Measurements from ENCODE around the gene DPY19L1. TPM values are rescaled to one million over a fixed set of nuclear protein-coding genes. Genes with fewer than 3 reads are reported as not detected.
"Not testable (repeated sequence)": the region's sequence is repeated elsewhere in the genome, so short reads cannot be mapped to it uniquely, and the experiment has no call there.

The DPY19L1 gene
- total RNA-seq (1 to 10 TPM; 2.3 to 8.6 (median 5.0) TPM), polyA plus RNA-seq (1 to 10 TPM; 2.4 to 4.6 (median 3.6) TPM)
- long read RNA-seq, donor 1, full-length matches to known transcripts = 1 of 4 reads
- long read RNA-seq, donor 1, partial matches to known transcripts = 0 of 4 reads
- long read RNA-seq, donor 1, other reads (novel, unspliced or antisense) = 3 of 4 reads
- long read RNA-seq, donor 2, full-length matches to known transcripts = 5 of 6 reads
- long read RNA-seq, donor 2, partial matches to known transcripts = 0 of 6 reads
- long read RNA-seq, donor 2, other reads (novel, unspliced or antisense) = 1 of 6 reads

DNA sequence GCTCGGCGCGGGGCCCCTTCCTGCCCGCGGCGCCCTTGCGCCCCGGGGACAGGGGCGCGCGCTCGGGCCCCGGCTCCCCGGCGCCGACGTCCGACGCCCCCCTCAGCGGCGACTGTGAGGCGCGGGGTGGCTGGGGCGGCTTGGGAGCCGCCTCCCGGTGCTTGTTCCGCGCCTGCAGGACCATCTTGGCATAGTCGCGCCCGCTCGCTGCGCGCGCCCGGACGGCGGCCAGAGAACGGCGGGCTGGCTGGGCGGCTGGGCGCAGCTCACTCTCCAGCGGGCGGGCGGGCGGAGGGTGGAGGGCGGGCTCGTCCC lies at the start of gene DPY19L1:
Gene DPY19L1 (minus strand): TSS at position 275 of the 315 bp plus-strand sequence. CDS start 91 bp downstream, at position 184.
- peak within 1 kb of the TSS; percentile 80 for H3K4me3 ChIP-seq
- ATAC-seq = no peak
- peak within 1 kb of the TSS; percentile 85 for H3K27ac ChIP-seq
- TF ChIP-seq, protein P1, sequence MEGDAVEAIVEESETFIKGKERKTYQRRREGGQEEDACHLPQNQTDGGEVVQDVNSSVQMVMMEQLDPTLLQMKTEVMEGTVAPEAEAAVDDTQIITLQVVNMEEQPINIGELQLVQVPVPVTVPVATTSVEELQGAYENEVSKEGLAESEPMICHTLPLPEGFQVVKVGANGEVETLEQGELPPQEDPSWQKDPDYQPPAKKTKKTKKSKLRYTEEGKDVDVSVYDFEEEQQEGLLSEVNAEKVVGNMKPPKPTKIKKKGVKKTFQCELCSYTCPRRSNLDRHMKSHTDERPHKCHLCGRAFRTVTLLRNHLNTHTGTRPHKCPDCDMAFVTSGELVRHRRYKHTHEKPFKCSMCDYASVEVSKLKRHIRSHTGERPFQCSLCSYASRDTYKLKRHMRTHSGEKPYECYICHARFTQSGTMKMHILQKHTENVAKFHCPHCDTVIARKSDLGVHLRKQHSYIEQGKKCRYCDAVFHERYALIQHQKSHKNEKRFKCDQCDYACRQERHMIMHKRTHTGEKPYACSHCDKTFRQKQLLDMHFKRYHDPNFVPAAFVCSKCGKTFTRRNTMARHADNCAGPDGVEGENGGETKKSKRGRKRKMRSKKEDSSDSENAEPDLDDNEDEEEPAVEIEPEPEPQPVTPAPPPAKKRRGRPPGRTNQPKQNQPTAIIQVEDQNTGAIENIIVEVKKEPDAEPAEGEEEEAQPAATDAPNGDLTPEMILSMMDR (IDR thresholded peaks at IDR 0.05) = no peak
- 0 to 1% (median 0%) methylated on average over 25 to 48 of the region's 48 CpGs for WGBS, 3 donors
- no peak for DNase-seq
- peaks cover 17% of the 10 kb centered on the region for H3K4me1 ChIP-seq
- no peaks in the 10 kb centered on the region for H3K36me3 ChIP-seq (ENCODE audit: insufficient read depth in 1 of 2, low read depth in 1 of 2)
- H3K27me3 ChIP-seq (ENCODE audit: insufficient read depth in 3 of 3, low read length in 2 of 3) = no peaks in the 10 kb centered on the region
- intact Hi-C loops (cut with DNase I) = loop anchor here in 1 of 2 donors (10.0 kb wide), 1 partner anchor 212 kb away; no protein-coding TSS in a partner anchor
- no peaks in the 10 kb centered on the region for H3K9me3 ChIP-seq

DNA sequence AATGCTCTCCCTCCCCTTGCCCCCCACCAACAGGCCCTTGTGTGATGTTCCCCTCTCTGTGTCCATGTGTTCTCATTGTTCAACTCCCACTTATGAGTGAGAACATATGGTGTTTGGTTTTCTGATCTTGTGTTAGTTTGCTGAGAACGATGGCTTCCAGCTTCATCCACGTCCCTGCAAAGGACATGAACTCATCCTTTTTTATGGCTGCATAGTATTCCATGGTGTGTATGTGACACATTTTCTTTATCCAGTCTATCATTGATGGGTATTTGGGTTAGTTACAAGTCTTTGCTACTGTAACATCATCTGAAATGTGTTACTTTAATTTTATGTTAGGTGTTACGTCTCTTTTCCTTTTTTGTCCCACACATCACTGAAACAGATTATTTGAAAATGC lies 42.2 kb upstream of the DPY19L1 start:
- H3K27ac ChIP-seq; H3K4me3 ChIP-seq; ATAC-seq; H3K4me1 ChIP-seq; intact Hi-C loops (cut with DNase I); H3K36me3 ChIP-seq (ENCODE audit: insufficient read depth in 1 of 2, low read depth in 1 of 2); DNase-seq; H3K9me3 ChIP-seq; H3K27me3 ChIP-seq (ENCODE audit: insufficient read depth in 3 of 3, low read length in 2 of 3): not testable (repeated sequence)
- 64 to 86% (median 84%) methylated on average over 3 of the region's 3 CpGs for WGBS, 3 donors

DNA sequence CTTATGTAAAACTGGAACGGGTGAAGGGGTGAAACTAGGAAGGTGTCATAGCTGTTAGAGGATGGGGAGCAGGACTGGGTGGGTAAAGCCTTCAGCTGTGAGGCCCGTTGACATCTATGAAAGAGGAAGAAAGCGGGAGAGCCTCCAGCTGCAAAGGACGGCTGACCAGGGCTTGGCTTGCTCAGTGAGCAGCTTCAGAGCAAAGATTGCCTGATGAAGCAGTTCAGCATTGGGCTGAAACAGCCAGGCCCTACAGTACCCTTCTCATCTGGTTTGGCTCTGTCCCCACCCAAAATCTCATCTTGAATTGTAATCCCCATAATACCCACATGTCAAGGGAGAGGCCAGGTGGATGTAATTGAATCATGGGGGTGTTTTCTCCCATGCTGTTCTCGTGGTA lies 36.7 kb upstream of the DPY19L1 start:
- intact Hi-C loops (cut with DNase I); H3K9me3 ChIP-seq; DNase-seq; ATAC-seq; H3K4me1 ChIP-seq; H3K27ac ChIP-seq; H3K36me3 ChIP-seq (ENCODE audit: insufficient read depth in 1 of 2, low read depth in 1 of 2); H3K4me3 ChIP-seq; H3K27me3 ChIP-seq (ENCODE audit: insufficient read depth in 3 of 3, low read length in 2 of 3): not testable (repeated sequence)
- 38 to 53% (median 45%) methylated on average over 5 of the region's 5 CpGs for WGBS, 3 donors

DNA sequence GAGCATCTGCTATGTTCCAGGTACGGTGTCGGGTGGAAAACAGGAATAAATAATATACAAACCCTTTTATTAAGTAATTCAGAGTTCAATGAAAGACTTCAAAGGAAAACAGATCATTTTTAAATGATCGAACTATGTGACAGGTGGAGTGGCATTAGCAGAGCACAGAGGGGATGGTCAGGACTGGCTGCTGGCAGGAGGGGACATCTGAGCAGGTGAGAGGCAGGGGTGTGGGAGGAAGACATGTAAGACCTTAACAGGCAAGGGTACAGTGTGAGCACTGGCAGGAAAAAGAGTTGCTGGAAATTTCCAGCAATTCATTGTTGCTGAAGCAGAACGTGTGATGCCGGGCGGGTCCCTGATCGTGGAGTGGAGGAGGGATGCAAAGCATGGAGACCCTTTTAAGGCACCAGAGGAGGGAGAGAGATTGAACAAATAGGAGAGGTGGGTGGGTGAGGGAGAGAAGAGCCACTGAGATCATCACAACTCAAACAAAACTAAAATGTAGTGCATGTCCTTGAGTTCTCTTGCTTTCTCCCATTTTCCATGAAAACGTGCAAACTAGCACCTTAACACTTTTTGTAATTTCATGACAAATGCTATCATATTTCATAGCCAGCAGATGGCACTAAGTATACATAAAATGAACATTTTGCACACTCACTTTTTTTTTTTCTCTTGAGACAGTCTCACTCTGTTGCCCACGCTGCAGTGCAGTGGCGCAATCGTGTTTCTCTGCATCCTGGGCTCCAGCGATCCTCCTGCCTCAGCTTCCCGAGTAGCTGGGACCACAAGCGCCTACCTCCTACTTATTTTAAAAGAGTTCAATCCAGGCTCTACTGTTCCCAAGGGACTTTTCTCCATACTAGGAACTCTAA lies 35.9 kb upstream of the DPY19L1 start:
- H3K27ac ChIP-seq; H3K4me3 ChIP-seq; H3K4me1 ChIP-seq; intact Hi-C loops (cut with DNase I); ATAC-seq; DNase-seq; H3K36me3 ChIP-seq (ENCODE audit: insufficient read depth in 1 of 2, low read depth in 1 of 2); H3K9me3 ChIP-seq; H3K27me3 ChIP-seq (ENCODE audit: insufficient read depth in 3 of 3, low read length in 2 of 3): not testable (repeated sequence)
- WGBS, 3 donors = 31 to 41% (median 31%) methylated on average over 14 of the region's 14 CpGs

DNA sequence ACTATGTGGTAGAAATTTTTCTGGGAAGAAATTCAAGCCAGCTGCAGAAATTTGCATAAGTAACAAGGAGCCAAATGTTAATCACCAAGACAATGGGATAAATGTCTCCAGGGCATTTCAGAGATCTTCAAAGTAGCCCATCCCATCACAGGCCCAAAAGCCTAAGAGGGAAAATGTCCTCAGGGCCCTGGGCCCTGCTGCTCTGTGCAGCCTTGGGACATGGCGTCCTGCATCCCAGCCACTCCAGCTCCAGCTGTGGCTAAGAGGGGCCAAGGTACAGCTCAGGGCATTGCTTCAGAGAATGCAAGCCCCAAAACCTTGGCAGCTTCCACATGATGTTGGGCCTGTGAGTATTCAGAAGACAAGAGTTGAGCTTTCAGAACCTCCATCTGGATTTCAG lies 31.8 kb upstream of the DPY19L1 start:
- ATAC-seq; intact Hi-C loops (cut with DNase I); H3K36me3 ChIP-seq (ENCODE audit: insufficient read depth in 1 of 2, low read depth in 1 of 2); H3K4me3 ChIP-seq; H3K9me3 ChIP-seq; H3K27me3 ChIP-seq (ENCODE audit: insufficient read depth in 3 of 3, low read length in 2 of 3); H3K27ac ChIP-seq; H3K4me1 ChIP-seq; DNase-seq: not testable (repeated sequence)
- WGBS, 3 donors = 63 to 94% (median 74%) methylated on average over 1 of the region's 1 CpG

DNA sequence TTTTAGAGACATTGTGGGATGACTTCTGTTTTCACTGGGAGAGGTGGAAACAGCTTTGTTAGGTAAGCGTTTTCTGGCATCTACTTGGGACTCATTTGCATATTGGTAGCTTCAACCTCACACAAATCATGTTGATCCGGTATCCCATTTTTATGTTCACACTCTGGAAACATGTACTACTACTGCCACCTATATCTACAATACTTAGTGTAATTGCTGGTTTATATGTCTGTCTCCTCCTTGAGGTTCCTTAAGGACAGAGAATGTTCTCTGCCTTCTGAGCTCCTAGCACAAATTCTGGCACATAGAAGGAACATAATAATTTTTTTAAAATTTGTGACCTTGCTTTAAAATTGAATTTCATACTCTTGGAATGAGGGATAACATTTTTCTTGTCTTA lies 28.1 kb upstream of the DPY19L1 start:
- H3K36me3 ChIP-seq (ENCODE audit: insufficient read depth in 1 of 2, low read depth in 1 of 2); intact Hi-C loops (cut with DNase I); DNase-seq; ATAC-seq; H3K27ac ChIP-seq; H3K4me3 ChIP-seq; H3K9me3 ChIP-seq; H3K27me3 ChIP-seq (ENCODE audit: insufficient read depth in 3 of 3, low read length in 2 of 3); H3K4me1 ChIP-seq: not testable (repeated sequence)
- WGBS, 3 donors = 25 to 47% (median 27%) methylated on average over 2 of the region's 2 CpGs

DNA sequence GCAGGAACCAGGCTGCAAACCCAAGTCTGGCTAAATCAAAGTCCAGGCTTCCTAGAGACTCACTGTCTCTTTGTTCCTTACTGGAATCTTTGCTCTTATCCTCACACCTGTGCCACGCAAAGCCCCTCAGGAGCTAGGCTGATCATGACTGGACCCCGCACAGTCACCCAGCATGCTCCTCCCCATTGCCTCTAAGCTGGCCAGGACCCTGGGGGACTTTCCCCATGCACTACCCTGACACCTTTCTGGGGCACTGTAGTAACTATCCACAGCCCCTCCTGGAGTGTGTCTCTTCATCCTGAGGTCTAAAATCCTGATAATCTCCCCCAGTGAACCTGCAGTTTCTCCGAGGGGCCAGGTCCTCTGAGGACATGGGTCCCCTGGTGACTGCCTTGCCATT lies 21.3 kb upstream of the DPY19L1 start:
- not testable (repeated sequence) for ATAC-seq

DNA sequence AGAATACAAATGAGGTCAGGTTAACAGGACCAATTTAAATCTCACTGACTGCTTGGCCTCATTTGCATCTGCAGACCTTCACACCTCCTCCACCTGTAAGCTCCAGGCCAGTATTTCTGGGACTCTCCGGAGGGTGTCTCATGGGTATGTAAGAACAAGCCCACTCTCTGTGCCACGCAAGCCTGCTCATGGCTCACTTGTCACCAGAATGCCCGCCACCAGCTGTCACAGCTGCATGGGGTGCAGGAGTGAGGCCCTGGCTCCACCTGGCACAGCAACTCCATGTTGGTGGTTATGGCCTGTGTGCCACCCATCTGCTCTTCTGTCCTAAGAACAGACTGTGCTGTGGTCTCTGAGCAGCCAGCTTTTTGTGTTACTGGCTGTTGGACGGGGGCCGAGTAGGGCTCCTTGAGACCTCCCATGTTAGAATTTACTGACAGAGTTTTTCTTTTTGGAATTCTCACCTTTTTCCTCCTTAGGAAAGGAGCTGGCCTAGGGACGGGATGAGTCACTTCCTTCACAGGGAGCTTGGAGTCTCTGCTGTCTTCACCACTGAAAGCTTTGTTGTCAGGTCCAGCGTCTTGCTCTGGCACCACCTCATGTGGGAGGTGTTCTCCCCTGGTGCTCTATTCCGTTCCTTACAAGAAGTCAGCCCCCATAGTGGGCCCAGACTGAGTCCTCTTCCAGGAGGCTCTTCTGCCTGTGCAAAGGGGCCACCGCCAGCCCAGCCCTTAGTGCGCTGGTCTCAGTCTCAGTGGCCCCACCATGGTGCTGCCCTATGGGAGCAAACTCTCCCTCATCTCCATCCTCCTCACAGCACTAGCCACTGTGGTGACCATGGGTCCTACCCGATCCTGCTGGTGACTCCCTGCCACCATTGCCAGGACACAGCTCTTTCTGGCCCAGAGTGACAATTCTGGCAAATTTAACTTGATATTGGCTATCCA lies 20.5 kb upstream of the DPY19L1 start:
- H3K4me3 ChIP-seq; H3K9me3 ChIP-seq; DNase-seq; H3K27ac ChIP-seq; intact Hi-C loops (cut with DNase I); H3K36me3 ChIP-seq (ENCODE audit: insufficient read depth in 1 of 2, low read depth in 1 of 2); ATAC-seq; H3K4me1 ChIP-seq; H3K27me3 ChIP-seq (ENCODE audit: insufficient read depth in 3 of 3, low read length in 2 of 3): not testable (repeated sequence)
- 63 to 74% (median 63%) methylated on average over 11 of the region's 11 CpGs for WGBS, 3 donors

More for the DNA sequence above, 21.3 kb upstream of the DPY19L1 start:
- H3K4me3 ChIP-seq; H3K27me3 ChIP-seq (ENCODE audit: insufficient read depth in 3 of 3, low read length in 2 of 3); H3K36me3 ChIP-seq (ENCODE audit: insufficient read depth in 1 of 2, low read depth in 1 of 2); H3K9me3 ChIP-seq; H3K4me1 ChIP-seq; intact Hi-C loops (cut with DNase I); H3K27ac ChIP-seq; DNase-seq: not testable (repeated sequence)
- WGBS, 3 donors = 96 to 97% (median 97%) methylated on average over 3 of the region's 3 CpGs

DNA sequence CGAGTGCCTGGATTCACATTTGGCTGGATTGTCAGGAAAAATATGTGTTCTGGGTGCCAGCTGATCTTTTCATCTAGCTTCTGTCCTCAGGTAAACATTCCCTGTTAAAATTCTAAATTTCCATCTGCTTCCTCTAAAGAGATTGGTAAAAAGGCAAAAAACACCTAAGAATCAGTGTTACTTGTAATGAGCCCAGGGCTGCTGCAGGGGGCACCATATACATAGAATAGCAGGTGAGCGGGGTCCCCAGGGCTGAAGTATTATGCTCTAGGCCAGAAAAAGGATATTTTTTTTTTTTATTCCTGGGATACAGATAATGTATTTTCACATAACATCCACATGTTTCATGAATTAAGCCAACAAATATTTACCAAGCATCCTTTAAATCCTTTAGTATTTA lies 18.4 kb upstream of the DPY19L1 start:
- 79 to 89% (median 88%) methylated on average over 2 of the region's 2 CpGs for WGBS, 3 donors
- not testable (repeated sequence) for H3K27ac ChIP-seq; H3K27me3 ChIP-seq (ENCODE audit: insufficient read depth in 3 of 3, low read length in 2 of 3)

More for the DNA sequence above, 18.4 kb upstream of the DPY19L1 start:
- DNase-seq; ATAC-seq; H3K9me3 ChIP-seq; intact Hi-C loops (cut with DNase I); H3K36me3 ChIP-seq (ENCODE audit: insufficient read depth in 1 of 2, low read depth in 1 of 2); H3K4me1 ChIP-seq; H3K4me3 ChIP-seq: not testable (repeated sequence)
